Measurements from ENCODE around the gene KAT8.

KAT8 gene

GRCh38 chr16:31086629-31086906 lies 30.9 kb upstream of the KAT8 start:
- H3K27ac ChIP-seq (ENCODE audit: extremely low read depth, low read depth, low read length) = no peak overlapping the region
- H3K4me3 ChIP-seq (ENCODE audit: low read depth, low read length) = no peak overlapping the region
- H3K9me3 ChIP-seq (ENCODE audit: control insufficient read depth, insufficient read depth, low read depth, low read length) = no peaks in the 10 kb centered on the region
- H3K4me1 ChIP-seq (ENCODE audit: control insufficient read depth, insufficient read depth, low read length) = no peaks in the 10 kb centered on the region
- TF ChIP-seq SP2 (tag by site-specific recombination; IDR thresholded peaks at IDR 0.05) (0 out of 2 replicates have a peak, but pooled peaks have one; percentile 3), EGR2 (tag by site-specific recombination; IDR thresholded peaks at IDR 0.05; ENCODE audit: low read depth) (0 out of 2 replicates have a peak, but pooled peaks have one; percentile 18), ZNF214 (tag by site-specific recombination; IDR thresholded peaks at IDR 0.05; ENCODE audit: borderline replicate concordance) (no peak), ZNF830 (tag by site-specific recombination; IDR thresholded peaks at IDR 0.05; ENCODE audit: low read depth) (no peak), ZSCAN18 (tag by site-specific recombination; IDR thresholded peaks at IDR 0.05) (no peak), ZNF174 (tag by site-specific recombination; IDR thresholded peaks at IDR 0.05) (no peak)
- ChIA-PET POLR2A (interaction anchor here (2.3 to 2.7 kb wide), 2 partner anchors 13 to 31 kb away, joined by 11 to 12 read pairs; partner anchors contain the start of genes KAT8, ZNF646 and ZNF668), CTCF (no interaction called here)
- peaks cover 0 to 58% of the 10 kb centered on the region in 2 experiments; a peak in 2 of 3 replicates for H3K36me3 ChIP-seq (ENCODE audit: control insufficient read depth in 2 of 2, insufficient read depth in 1 of 2, low read length in 2 of 2)

GRCh38 chr16:31087481-31087880 lies 30.0 kb upstream of the KAT8 start:
- Histone ChIP-seq H3K27ac (ENCODE audit: extremely low read depth, low read depth, low read length) (no peak overlapping the region), H3K36me3 (ENCODE audit: control insufficient read depth in 2 of 2, insufficient read depth in 1 of 2, low read length in 2 of 2) (peaks cover 0 to 56% of the 10 kb centered on the region in 2 experiments; a peak in 2 of 3 replicates), H3K4me3 (ENCODE audit: low read depth, low read length) (no peak overlapping the region), H3K4me1 (ENCODE audit: control insufficient read depth, insufficient read depth, low read length) (no peaks in the 10 kb centered on the region), H3K9me3 (ENCODE audit: control insufficient read depth, insufficient read depth, low read depth, low read length) (no peaks in the 10 kb centered on the region)
- POLR2A ChIA-PET = no interaction called here
- CTCF ChIA-PET = interaction anchor here (0.7 kb wide), 1 partner anchor 24 kb away, joined by 3 read pairs; no protein-coding TSS in a partner anchor
- TF ChIP-seq ZNF670 (tag by site-specific recombination; IDR thresholded peaks at IDR 0.05; ENCODE audit: low read depth) = no peak
- TF ChIP-seq ZFP41 (tag by site-specific recombination; IDR thresholded peaks at IDR 0.05; ENCODE audit: borderline replicate concordance) = no peak
- TF ChIP-seq ZNF610 (tag by site-specific recombination; IDR thresholded peaks at IDR 0.05; ENCODE audit: borderline replicate concordance) = no peak
- TF ChIP-seq ZNF302 (tag by site-specific recombination; IDR thresholded peaks at IDR 0.05; ENCODE audit: low read depth) = no peak
- TF ChIP-seq ZNF398 (tag by site-specific recombination; IDR thresholded peaks at IDR 0.05) = no peak
- no peak for TF ChIP-seq ZNF341 (tag by site-specific recombination; IDR thresholded peaks at IDR 0.05; ENCODE audit: low read depth)
- TF ChIP-seq TSHZ1 (tag by site-specific recombination; IDR thresholded peaks at IDR 0.05; ENCODE audit: borderline replicate concordance) = no peak
- TF ChIP-seq ZNF132 (tag by site-specific recombination; IDR thresholded peaks at IDR 0.05; ENCODE audit: borderline replicate concordance) = no peak
- no peak for TF ChIP-seq ZNF701 (tag by site-specific recombination; IDR thresholded peaks at IDR 0.05)
- no peak for TF ChIP-seq ZNF571 (tag by site-specific recombination; IDR thresholded peaks at IDR 0.05)

Measured in HEK293 (cell line).